HG03520 (cell line): ENCODE results near the gene METTL15.
"Not testable (repeated sequence)": the region's sequence is repeated elsewhere in the genome, so short reads cannot be mapped to it uniquely, and the experiment has no call there.

ENCODE experiments used
- ATAC-seq: cut with Tn5 transposase; IDR thresholded peaks from one replicate; pipeline ENCODE4 v1.9.1; 2021; ENCODE audit warnings: mild to moderate bottlenecking, moderate library complexity; ENCODE audit not compliant: unreplicated experiment

METTL15 gene

GRCh38 chr11:28176351-28176750 is 68.2 kb downstream of the METTL15 start:
- no peak for ATAC-seq

- no peak for ATAC-seq
Observed at GRCh38 chr11:28195449-28195848, 87.3 kb downstream of the METTL15 start.

GRCh38 chr11:28209906-28210305 is 101.7 kb downstream of the METTL15 start:
- no peak for ATAC-seq

- ATAC-seq, result not testable (repeated sequence)
Observed at GRCh38 chr11:28222063-28222462, 113.9 kb downstream of the METTL15 start.

GRCh38 chr11:28223577-28223976 is 115.4 kb downstream of the METTL15 start:
- ATAC-seq, result no peak

- ATAC-seq, result no peak
Observed at GRCh38 chr11:28223994-28224393, 115.8 kb downstream of the METTL15 start.

- no peak for ATAC-seq
Observed at GRCh38 chr11:28227460-28227859, 119.3 kb downstream of the METTL15 start.

GRCh38 chr11:28228196-28228895 is 120.2 kb downstream of the METTL15 start:
- no peak for ATAC-seq

GRCh38 chr11:28231475-28231874 is 123.3 kb downstream of the METTL15 start:
- no peak for ATAC-seq

- ATAC-seq, result no peak
Observed at GRCh38 chr11:28232649-28233048, 124.5 kb downstream of the METTL15 start.

GRCh38 chr11:28241760-28242159 is 133.6 kb downstream of the METTL15 start:
- ATAC-seq, result no peak

- ATAC-seq, result no peak
Observed at GRCh38 chr11:28242596-28242995, 134.4 kb downstream of the METTL15 start.

GRCh38 chr11:28243061-28243460 is 134.9 kb downstream of the METTL15 start:
- no peak for ATAC-seq

- no peak for ATAC-seq
Observed at GRCh38 chr11:28243581-28243980, 135.4 kb downstream of the METTL15 start.

- ATAC-seq, result no peak
Observed at GRCh38 chr11:28245131-28245530, 136.9 kb downstream of the METTL15 start.

GRCh38 chr11:28250192-28250591 is 142.0 kb downstream of the METTL15 start:
- no peak for ATAC-seq

- ATAC-seq, result no peak
Observed at GRCh38 chr11:28251257-28251656, 143.1 kb downstream of the METTL15 start.

- ATAC-seq, result no peak
Observed at GRCh38 chr11:28257761-28258160, 149.6 kb downstream of the METTL15 start.

- no peak for ATAC-seq
Observed at GRCh38 chr11:28259177-28259843, 151.1 kb downstream of the METTL15 start.

GRCh38 chr11:28268925-28269324 is 160.7 kb downstream of the METTL15 start:
- ATAC-seq, result no peak

GRCh38 chr11:28269586-28269985 is 161.4 kb downstream of the METTL15 start:
- ATAC-seq, result no peak

- not testable (repeated sequence) for ATAC-seq
Observed at GRCh38 chr11:28272247-28272646, 164.1 kb downstream of the METTL15 start.

GRCh38 chr11:28274216-28274615 is 166.0 kb downstream of the METTL15 start:
- no peak for ATAC-seq
